CD1c-positive myeloid dendritic cell (primary cell): ENCODE data around the gene TRIO.

Experiments used
- DNase-seq: peaks from one replicate; pipeline ENCODE4 v3.0.0-alpha.2; 2016; ENCODE audit errors: extremely low spot score

TRIO gene

GRCh38 chr5:14482085-14482484 is 338.9 kb downstream of the TRIO start:
- no peak for DNase-seq

GRCh38 chr5:14483504-14484157 is 340.5 kb downstream of the TRIO start:
- DNase-seq, result no peak

GRCh38 chr5:14486486-14486885 is 343.3 kb downstream of the TRIO start:
- no peak for DNase-seq

GRCh38 chr5:14486996-14487896 is 344.1 kb downstream of the TRIO start:
- DNase-seq, result no peak

- no peak for DNase-seq
Measured at GRCh38 chr5:14487897-14488570, 344.9 kb downstream of the TRIO start.

- no peak for DNase-seq
Measured at GRCh38 chr5:14488709-14489108, 345.6 kb downstream of the TRIO start.

- DNase-seq, result peak; percentile 67
Measured at GRCh38 chr5:14489643-14490042, 346.5 kb downstream of the TRIO start.

- DNase-seq, result peak; percentile 84
Measured at GRCh38 chr5:14490309-14490711, 347.2 kb downstream of the TRIO start.

- peak; percentile 51 for DNase-seq
Measured at GRCh38 chr5:14491015-14491915, 348.1 kb downstream of the TRIO start.

- DNase-seq, result peak; percentile 68
Measured at GRCh38 chr5:14492331-14492964, 349.3 kb downstream of the TRIO start.

GRCh38 chr5:14495301-14495700 is 352.2 kb downstream of the TRIO start:
- peak; percentile 29 for DNase-seq

- DNase-seq, result no peak
Measured at GRCh38 chr5:14497311-14497710, 354.2 kb downstream of the TRIO start.

GRCh38 chr5:14501353-14502293 is 358.5 kb downstream of the TRIO start:
- no peak for DNase-seq

GRCh38 chr5:14502294-14502690 is 359.1 kb downstream of the TRIO start:
- no peak for DNase-seq

- DNase-seq, result no peak
Measured at GRCh38 chr5:14503017-14503680, 360.0 kb downstream of the TRIO start.

GRCh38 chr5:14503681-14504331 is 360.7 kb downstream of the TRIO start:
- DNase-seq, result no peak

GRCh38 chr5:14504332-14504727 is 361.2 kb downstream of the TRIO start:
- no peak for DNase-seq

- DNase-seq, result no peak
Measured at GRCh38 chr5:14504816-14505215, 361.7 kb downstream of the TRIO start.
